HepG2 (cell line): ENCODE measurements around the gene OAT. TPM values are rescaled to one million over a fixed set of nuclear protein-coding genes. Genes with fewer than 3 reads are reported as not detected.
A peak's percentile ranks its signal among the peaks of the same experiment; 100 is the strongest.

Experiments
- ATF7-NPFF ChIP-seq: sonication (generic); formaldehyde crosslinking; IDR thresholded peaks from 2 replicates; pipeline ENCODE4 v1.8.1; 2023; ENCODE audit warnings: mild to moderate bottlenecking, low read depth, missing genetic modification reagents, moderate library complexity
- CSRNP1 ChIP-seq: sonication (generic); formaldehyde crosslinking; IDR thresholded peaks from 2 replicates; pipeline ENCODE4 v1.8.1; 2023; ENCODE audit warnings: mild to moderate bottlenecking, missing genetic modification reagents
- FOXP4 ChIP-seq: sonication (generic); formaldehyde crosslinking; IDR thresholded peaks from 2 replicates; pipeline ENCODE4 v1.4.0; 2020; ENCODE audit warnings: missing genetic modification reagents
- GATAD1 ChIP-seq: IDR thresholded peaks from 2 replicates; pipeline ENCODE4 v1.6.1; 2016; ENCODE audit warnings: missing genetic modification reagents, missing compliant biosample characterization
- HDAC1 ChIP-seq: sonication (generic); formaldehyde crosslinking; IDR thresholded peaks from 2 replicates; pipeline ENCODE4 v1.5.1; 2020; ENCODE audit warnings: mild to moderate bottlenecking, missing genetic modification reagents
- MLLT10 ChIP-seq: sonication (generic); formaldehyde crosslinking; IDR thresholded peaks from 2 replicates; pipeline ENCODE4 v1.4.0; 2020; ENCODE audit warnings: missing genetic modification reagents
- NCOA1 ChIP-seq: sonication (generic); formaldehyde crosslinking; IDR thresholded peaks from 2 replicates; pipeline ENCODE4 v1.9.0; 2021; ENCODE audit warnings: missing genetic modification reagents
- SMAD3 ChIP-seq: sonication (generic); formaldehyde crosslinking; IDR thresholded peaks from 2 replicates; pipeline ENCODE4 v1.4.0; 2020; ENCODE audit warnings: missing genetic modification reagents
- TRIM22 ChIP-seq: fragments of 450-650 bp; IDR thresholded peaks from 2 replicates; pipeline ENCODE4 v1.6.1; 2017
- ZBTB25 ChIP-seq: IDR thresholded peaks from 2 replicates; pipeline ENCODE4 v1.6.1; 2018; ENCODE audit warnings: missing genetic modification reagents
- ZFAT ChIP-seq: sonication (generic); formaldehyde crosslinking; conservative IDR thresholded peaks from 2 replicates; pipeline ENCODE4 v1.8.1; 2023; ENCODE audit warnings: missing genetic modification reagents, inconsistent platforms
- ZNF496 ChIP-seq: sonication (generic); formaldehyde crosslinking; IDR thresholded peaks from 2 replicates; pipeline ENCODE4 v1.8.1; 2023; ENCODE audit warnings: mild to moderate bottlenecking, moderate library complexity, missing genetic modification reagents; ENCODE audit not compliant: insufficient replicate concordance
- ZNF513 ChIP-seq: sonication (generic); formaldehyde crosslinking; conservative IDR thresholded peaks from 2 replicates; pipeline ENCODE4 v1.5.0; 2020; ENCODE audit warnings: missing genetic modification reagents
- ZNF646 ChIP-seq: sonication (generic); formaldehyde crosslinking; IDR thresholded peaks from 2 replicates; pipeline ENCODE4 v1.9.0; 2021; ENCODE audit warnings: mild to moderate bottlenecking, missing genetic modification reagents
- polyA plus RNA-seq, 8 experiments: library from polyadenylated mRNA; depleted of rRNA in 3 of 8; stranded (reverse) in 7 of 8; unstranded in 1 of 8; fragments of >200 nt; fragmentation: Illumina TruSeq in 4 of 8; extraction: Trizol in 4 of 8; gene quantifications; 2 replicates each; pipeline versions ENCODE4 v1.2.1 to v1.2.3, GENCODE V29; 2011 to 2016; ENCODE audit warnings: low read depth in 4 of 8, missing spikeins in 1 of 8, mixed read lengths in 1 of 8; ENCODE audit not compliant: insufficient read depth in 1 of 8
- total RNA-seq, 5 experiments: library from RNA; depleted of rRNA; stranded (reverse); fragments of >200 nt; fragmentation: Illumina TruSeq; extraction: Trizol; gene quantifications; 2 replicates each; pipeline ENCODE4 v1.2.3, GENCODE V29; 2016; ENCODE audit warnings: low read depth in 1 of 5

OAT gene
- total and polyA plus RNA-seq, 2 of the 13 experiments (the other 11 are each of a cell fraction or from before 2014, with no cell fraction given) = 87.8 to 96.7 TPM

GRCh38 chr10:124418726-124419501 is at the start of gene OAT (continued):
- no peak for TF ChIP-seq ZNF646
- TF ChIP-seq CSRNP1 = no peak
- TF ChIP-seq FOXP4 (CRISPR knock-in tag) = 0 out of 2 replicates have a peak, but pooled peaks have one; percentile 54
- 0 out of 2 replicates have a peak, but pooled peaks have one; percentile 2 for TF ChIP-seq SMAD3 (CRISPR knock-in tag)
- TF ChIP-seq GATAD1 (CRISPR knock-in tag) = 0 out of 2 replicates have a peak, but pooled peaks have one; percentile 24
- no peak for TF ChIP-seq NCOA1
- TF ChIP-seq ZNF513 (CRISPR knock-in tag) = no peak
- TF ChIP-seq ZBTB25 (CRISPR knock-in tag) = peak; percentile 17; the same call in 1 of the 2 replicates
- TF ChIP-seq ATF7-NPFF (CRISPR knock-in tag) = no peak; the same call in 1 of the 2 replicates
- peak; percentile 54 for TF ChIP-seq HDAC1 (CRISPR knock-in tag)
- no peak for TF ChIP-seq MLLT10
- TF ChIP-seq TRIM22 = no peak
- no peak for TF ChIP-seq ZFAT
- TF ChIP-seq ZNF496 (CRISPR knock-in tag) = no peak
